HUDEP-2 (cell line): ENCODE measurements around the gene FRMD1.
A peak's percentile ranks its signal among the peaks of the same experiment; 100 is the strongest.

Experiments
- DNase-seq, 76 experiments: peaks; one replicate each; lab custom pipeline; 2025; ENCODE audit not compliant: unreplicated experiment in 76 of 76; lab: John Stamatoyannopoulos, UW

The FRMD1 gene

DNA sequence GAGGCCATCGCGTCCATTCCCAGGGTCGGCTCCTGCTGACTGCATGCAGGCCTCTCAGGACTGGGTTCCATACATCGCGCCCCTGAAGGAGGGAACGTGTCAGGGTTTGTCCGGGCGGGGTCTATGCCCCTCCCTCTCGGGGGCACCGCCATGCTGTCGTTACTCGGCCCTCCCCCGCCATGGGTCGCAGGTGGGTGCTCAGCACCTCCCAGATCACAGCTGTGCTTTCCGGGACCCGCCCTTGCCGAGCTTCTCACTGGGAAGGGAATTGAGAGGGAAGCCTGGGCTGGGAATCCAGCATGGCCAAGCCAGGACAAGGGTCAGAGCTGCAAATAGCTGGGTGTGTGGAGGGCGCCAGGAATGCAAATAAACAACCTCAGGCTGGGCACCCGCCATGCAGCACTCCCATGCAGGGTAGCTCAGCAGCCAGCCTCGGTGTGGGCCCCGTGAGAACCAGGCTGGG lies at the start of gene FRMD1:
FRMD1 (minus strand) TSS at position 270 of the 463 bp plus-strand sequence; CDS start at position 152, 118 bp downstream.
- DNase-seq, result no peak

DNA sequence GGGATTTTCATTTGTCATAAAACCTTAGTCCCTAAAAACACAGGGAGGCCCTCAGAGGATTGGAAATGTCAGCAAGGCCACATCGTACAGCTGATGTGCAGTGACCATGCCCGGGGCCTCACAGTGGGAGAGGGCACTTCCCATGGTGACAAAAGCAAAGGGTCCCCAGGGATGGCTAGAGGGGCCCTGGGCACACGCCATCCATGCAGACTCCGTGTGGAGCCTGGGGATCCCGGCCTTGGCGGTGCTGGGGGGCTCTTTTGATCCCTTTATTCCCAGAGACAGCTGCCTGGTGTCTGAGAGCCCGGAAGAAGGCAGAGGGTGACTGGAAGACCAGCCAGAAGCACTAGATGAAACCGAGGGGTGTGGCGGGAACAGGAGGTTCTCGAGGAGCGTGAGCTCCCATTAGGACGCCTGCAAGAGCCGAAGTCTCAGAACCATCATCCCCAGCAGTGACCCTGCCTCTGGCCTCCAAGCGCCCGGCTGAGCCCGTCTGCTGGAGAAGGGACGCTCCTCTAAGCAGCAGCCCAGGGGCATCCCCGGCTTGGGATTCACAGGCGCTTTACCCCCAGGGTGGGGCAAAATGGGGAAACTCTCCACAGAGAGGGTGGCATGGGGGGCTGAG lies 49.1 kb upstream of the FRMD1 start:
- DNase-seq, result no peak

DNA sequence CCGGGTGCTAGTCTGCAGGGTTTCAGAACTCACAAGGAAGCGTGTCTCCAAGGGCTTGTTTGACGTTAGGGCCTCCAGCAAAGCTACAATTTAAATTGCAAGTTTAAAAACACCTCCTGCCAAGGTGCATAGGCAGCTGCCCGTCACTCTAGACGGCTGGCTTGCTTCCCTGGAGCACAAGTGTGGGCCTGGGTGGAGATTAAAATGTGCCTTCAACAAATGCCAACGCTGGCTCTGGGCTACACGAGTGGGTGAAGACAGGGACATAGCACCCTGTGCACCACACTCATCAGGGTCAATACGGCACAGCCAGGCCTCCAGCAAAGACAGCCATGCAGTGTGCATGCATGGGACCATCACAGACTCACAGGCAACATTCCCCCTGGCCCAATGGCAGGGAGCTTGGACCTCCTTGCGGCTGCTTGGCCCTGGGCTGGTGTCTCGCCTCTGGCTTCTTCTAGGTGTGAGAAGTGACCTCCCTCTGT lies 48.4 kb upstream of the FRMD1 start:
- DNase-seq, result no peak

DNA sequence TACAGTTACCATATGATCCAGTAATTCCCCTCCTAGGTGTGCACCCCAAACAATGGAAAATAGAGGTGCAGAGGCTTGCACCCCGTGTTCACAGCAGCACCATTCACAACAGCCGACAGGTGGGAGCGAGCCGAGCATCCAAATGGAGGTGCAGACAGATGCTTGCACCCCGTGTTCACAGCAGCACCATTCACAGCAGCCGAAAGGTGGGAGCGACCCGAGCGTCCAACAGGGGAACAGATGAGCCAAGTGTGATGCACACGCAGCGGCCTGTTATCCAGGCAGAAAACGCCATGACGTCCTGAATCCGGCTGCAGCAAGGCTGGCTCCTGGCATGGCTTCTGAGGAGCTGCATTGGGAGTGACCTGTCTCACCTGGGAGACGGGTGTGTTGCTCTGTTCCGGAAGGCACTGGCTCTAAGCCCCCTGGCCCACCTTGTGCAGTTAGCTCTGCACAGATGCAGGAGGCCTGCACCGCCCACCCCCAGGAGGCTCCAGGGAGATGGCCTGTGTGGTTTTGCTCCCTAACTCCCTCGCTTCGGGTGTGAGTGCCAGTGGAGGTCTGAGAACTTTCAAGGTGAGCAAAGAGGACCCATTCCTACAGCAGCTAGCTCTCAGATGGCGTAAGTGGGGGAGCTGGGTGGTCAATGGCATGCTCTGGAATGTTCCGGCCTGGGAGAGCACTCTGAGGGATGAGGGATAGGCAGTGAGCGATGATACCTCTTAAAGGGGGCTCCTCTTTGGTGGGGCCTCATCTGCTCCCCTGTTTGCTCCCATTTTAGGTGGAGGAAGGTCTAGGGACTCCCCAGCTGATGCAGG lies 47.8 kb upstream of the FRMD1 start:
- no peak for DNase-seq

DNA sequence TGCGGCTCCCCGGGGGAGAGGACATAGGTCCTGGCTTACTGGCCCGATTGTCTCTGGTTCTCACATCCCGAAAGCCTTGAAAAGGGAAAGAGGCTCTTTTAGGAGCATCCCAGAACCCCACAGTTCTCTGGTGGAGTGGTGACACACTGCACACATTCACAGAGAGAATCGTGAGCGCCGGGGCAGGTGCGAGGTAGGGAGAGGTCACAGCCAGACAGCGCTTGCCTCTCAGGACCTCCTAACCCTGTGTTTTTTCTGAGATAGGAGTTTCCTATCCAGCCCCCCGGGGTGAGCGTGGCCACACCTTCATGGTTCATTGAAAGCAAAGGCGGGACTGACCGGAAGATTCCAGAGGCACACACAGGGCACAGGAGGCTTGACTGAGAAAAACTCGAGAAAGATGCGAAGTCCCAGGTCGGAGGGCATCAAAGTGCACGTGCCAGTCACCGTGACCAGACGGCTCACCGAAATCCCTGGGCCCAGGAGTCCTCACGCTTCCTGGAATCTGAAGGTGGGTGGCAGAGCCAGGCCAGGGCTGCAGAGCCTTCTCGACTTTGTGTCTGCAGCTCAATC lies 46.5 kb upstream of the FRMD1 start:
- DNase-seq, result no peak

DNA sequence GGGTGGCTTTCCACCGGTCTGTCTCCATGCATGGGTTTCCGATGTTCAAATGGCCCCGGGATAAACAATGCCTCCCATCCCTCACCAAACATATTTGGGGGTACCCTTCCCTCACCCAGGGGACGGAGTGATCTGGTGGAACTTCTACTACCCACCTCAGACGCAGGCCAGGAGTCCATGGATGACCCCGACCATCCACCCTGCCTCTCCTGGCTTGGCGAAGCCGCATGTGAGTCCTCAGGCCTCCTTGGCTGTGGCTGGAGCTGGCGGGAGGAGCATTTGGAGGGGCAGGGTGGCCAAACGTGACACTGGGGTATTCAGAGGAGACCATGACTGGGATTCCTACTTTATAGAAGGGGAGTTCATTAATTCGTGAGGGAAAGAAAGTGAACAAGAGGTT lies 45.9 kb upstream of the FRMD1 start:
- no peak for DNase-seq

DNA sequence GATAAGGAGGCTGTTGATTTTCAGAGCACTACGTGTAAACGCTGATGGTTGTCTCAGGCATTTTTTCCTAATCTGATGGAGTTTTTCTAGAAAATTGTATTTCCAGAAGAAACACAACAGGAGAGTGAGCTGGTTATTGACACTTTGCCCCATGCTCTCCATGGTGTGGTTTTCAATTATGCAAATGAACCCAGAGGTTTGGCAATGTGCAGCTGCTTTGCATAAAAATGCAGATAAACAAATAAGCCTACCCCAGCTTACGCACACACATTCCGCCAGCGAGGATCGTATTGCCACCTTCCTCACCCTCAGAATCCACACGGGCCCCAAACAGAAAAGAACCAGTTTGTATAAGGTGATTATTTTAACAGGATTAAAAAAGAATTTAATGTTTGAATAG lies 45.1 kb upstream of the FRMD1 start:
- no peak for DNase-seq

DNA sequence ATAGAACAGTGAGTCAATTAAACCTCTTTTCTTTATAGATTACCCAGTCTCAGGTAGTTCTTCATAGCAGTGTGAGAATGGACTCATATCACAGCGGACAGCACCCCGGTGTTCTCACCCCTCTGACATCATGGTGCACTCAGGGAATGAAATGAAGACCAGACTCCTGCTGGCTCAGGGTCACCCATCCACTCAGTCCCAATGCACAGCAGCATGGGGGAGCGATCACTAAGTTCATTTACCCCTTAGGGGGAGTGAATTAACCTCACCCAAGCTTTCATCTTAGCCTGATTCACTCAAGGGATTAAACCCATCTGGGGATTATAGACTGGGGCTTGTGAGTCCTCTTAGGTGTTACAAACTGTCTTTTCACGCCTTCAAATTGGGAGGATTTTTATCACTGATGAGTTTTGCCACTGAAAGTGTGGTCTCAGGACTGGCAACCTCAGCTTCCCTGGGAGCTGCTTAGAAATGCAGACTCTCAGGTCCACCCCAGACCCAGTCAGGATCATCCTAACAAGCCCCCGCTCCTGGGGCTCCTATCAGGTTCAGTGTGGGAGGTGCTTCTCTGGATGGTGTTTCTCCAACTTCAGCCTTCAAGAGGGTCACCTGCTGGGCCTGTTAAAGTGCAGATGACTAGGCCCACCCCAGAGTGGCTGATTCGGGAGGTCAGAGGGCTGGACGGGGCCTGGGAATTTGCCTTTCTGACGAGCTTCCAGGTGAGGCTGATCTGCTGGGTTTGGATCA lies 44.3 kb upstream of the FRMD1 start:
- DNase-seq, result no peak

DNA sequence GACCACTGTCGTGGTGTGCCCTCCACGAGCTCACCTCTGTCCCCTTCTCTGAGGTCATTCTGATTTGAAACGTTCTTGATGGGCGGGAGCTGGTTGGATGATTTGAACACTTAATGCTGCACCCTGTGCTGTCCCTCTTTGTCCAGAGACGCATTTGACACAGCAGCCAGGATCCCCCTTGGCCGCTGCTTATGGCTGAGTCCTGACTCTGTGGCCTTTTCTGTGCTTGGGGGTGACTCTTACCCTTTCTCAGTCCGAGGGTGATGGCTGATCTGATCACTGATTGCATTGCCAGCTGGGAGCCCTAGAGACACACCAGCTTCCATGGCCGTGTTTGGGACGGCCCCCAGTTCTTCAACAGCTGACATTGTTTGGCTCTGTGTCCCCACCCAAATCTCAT lies 43.5 kb upstream of the FRMD1 start:
- DNase-seq, result no peak

DNA sequence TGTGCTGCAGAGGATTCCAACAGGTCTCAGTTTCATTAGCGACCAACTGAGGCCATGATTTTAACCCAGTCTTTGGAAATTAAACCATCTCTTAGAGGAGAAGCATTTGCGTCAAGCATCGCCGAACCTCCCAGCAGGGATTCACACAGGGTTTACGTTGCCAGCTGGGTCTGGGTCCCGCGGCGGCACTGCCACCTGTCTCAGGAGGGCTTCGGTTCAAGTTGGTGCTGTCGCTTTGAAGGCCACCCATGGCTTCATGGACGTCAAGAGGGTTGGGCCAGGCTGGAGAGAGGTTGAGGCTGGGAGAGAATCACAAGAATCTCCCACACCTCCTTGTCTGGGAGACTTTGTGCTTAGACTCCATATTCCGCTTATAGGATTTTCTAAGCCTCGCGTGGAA lies 43.0 kb upstream of the FRMD1 start:
- DNase-seq, result no peak

DNA sequence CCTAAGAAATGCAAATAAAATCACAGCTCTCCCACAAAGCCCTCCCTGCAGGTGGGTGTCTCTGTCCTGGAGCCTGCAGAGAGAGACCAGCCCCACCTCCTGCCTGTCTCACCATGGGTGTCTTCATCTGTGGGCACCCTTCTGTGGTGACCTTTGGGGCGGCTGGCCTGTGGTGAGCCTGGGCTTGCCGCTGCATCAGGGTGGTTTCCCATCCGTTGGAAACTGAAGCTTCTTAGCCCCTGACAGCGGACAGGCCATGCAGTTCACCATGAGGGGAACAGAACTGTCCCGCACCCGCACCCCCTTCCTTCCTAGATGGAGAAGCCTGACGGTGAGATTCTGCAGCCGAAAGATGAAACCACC lies 42.3 kb upstream of the FRMD1 start:
- DNase-seq, result no peak

DNA sequence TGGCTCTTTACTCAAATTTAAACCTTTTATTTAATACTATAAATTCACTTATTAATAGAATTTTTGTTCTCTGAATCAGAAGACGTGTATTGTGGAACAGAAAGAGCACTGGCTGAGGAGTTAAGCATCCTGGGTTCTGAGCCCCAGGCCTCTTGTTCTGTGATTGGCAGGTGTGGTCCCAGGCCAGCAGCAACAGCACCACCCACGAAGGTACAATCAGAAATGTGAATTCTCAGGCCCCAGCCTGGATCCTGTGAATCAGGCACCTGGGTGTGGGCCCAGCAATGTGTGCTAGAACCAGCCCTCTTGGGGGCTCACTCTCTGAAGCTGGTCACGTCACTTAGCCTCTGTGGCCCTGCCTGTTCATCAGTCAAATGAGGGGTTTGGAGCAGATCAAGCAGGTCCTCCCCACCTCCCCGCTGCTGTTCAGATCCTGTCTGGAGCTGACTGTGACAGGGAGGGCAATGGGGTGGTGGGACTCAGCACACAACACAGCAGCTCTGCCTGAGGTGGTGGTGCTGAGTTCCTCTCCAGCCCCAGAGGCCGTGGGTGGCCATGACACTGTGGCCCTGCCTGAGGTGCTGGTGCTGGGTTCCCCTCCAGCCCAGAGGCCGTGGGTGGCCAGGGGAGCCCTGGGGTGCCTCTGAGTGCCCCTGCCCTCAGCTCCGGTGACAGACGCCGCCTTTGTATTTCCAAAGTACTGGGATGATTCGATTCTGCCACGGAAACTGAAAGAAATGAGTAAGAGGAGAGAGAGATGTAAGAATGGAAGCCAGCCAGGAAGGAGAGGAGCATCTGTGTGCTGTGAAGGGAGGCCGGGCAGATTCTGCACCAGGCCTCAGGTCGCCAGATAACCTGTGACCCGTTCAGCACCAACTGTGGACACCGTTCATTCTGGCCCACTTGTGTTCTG lies 41.6 kb upstream of the FRMD1 start:
- DNase-seq, result no peak

DNA sequence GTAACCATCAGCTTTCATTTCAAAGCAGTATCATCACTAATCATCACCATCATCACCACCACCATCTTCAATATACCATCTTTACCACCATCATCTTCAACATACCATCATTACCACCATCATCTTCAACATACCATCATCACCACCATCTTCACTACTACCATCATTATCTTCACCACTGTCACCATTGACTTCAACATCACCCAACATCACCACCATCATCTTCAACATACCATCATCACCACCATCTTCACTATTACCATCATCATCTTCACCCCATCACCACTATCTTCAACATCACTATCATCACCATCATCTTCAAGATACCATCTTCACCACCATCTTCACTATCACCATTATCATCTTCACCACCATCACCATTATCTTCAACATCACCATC lies 40.5 kb upstream of the FRMD1 start:
- DNase-seq, result no peak

DNA sequence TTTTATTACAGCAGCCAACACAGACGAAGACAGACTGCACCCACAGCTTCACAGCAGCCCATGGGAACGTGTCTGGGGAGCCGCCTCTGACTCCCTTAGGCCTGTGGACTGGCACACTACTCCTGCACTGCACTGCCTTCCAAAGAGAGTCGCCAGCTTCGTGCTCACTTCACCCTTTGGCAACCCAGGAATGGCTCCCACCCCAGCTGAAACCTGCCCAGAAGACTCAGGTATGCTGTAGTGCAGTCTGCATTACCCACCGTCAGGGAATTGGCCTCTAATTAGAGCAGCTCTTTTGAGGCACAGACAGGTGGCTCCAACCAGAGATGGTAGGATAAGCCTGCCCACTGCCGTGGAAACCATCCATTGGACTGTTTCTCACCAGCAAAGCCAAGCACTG lies 39.9 kb upstream of the FRMD1 start:
- no peak for DNase-seq

DNA sequence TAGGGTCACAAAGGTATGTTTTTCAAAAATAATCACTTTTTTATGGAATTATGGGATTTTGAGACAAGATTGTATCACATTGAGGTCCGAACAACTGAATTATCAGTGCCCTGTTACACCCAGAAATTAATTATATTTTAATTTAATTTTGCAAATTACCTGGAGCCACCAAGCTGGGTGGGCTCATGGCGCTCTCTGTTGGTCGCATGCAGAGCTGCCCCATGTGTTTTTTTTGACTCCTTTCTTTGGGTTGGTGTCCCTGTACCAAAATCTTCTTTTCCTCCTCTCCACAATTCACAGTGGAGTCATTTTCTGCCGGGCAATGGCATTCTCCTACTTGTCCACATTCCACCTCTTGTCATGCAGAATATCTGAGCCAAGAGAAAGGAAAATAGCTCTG lies 38.9 kb upstream of the FRMD1 start:
- DNase-seq, result peak in 2 of 76 experiments; percentile 20 to 32

DNA sequence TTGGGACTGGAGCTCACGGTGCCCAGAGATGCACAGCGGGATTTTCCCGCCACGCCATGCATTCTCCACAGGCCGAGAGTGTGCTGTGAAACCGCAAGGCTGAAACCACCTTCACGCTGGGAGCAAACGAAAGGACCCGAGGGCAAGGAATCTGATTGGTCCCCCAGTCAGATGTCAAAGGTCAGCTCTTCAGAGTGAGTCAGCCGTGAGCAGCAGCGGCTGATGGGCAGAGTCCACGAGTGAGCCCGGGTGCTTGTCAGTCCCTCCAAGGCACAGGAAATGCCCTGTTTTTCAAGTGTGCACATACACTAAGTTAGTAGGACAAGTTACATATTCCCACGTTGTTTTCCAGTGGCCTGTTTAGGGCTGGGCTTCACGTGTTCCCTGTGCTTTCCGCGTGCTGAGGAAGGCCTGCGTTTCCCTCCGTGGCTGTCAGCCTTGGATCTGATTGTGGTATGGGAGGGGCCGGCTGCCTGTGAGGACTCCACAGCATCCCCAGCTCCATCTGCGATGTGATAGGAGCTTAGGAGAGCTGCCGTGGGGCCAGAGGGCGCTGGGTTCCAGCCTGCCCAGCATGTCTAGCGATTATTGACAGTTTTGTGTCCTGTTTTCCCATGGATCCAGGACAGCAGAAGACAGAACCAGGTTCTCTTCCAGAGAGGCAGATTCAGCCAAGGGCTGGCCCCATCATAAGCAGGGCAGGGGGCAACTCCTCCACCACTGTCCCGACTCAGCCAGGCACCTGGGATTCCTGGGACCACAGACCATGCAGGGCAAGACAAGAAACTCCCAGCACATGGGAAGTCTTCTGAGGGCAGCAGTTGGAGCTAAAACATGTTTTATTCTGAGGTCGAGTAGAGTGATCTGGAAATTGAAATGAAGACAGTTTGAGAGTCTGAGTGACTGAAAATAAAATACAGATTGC lies 38.2 kb upstream of the FRMD1 start:
- DNase-seq, result no peak

DNA sequence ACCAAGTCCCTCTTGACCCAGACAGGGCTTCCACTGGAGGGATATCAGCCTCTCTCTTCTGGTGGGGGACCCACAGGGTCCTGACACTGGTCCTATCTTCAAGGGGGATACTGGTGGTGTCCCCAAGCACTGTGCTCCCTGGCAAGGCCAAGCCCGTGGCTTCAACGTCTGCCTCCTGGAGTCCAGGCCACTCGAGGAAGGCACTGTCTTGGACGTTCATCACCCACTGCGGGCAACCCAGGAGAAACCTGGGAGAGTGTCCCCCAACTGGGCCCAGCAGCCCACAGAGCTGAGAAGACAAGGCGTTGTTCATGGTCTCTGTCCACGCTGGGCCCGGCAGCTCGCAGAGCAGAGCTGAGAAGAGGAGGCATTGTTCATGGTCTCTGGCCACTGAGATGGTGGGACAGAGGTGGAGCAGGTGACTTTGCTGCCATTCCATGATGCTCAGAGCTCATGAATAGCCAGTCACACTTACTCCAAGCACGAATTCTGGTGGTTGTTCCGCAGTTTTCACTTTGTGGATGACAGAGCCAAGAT lies 37.5 kb upstream of the FRMD1 start:
- no peak for DNase-seq

DNA sequence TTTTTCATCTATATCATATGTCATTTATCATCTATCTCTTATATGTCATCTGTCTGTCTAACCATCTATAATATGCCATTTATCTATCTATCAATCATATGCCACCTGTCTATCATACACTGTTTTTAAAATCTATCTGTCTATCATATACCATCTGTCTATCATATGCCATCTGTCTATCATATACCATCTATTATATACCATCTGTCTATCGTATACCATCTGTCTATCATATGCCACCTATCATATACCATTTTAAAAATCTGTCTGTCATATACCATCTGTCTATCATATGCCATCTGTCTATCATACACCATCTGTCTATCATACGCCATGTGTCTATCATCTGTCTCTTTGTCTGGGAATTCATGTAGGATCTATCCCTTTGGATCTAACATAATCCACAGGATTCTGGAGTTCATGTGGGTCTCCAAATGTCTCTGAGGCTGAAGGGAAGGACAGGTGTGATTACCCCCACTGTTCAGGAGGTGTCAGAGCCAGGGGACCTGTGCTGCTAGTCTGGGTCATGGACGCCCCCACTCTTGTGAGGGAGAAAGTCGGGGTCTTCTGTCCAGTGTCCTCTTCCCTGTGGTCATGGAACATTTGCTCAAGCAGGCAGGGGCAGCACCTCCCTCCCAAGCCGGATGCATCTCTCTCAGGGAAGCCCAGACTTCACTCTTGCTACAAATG lies 36.9 kb upstream of the FRMD1 start:
- no peak for DNase-seq
